NCI-H128 (cell line): ENCODE data around the gene MYO1G.
A peak's percentile ranks its signal among the peaks of the same experiment; 100 is the strongest.
"Not testable (repeated sequence)": the region's sequence is repeated elsewhere in the genome, so short reads cannot be mapped to it uniquely, and the experiment has no call there.

Experiments used
- DNase-seq: peaks from one replicate; lab custom pipeline; 2025; ENCODE audit not compliant: unreplicated experiment; lab: John Stamatoyannopoulos, UW

Gene MYO1G

DNA sequence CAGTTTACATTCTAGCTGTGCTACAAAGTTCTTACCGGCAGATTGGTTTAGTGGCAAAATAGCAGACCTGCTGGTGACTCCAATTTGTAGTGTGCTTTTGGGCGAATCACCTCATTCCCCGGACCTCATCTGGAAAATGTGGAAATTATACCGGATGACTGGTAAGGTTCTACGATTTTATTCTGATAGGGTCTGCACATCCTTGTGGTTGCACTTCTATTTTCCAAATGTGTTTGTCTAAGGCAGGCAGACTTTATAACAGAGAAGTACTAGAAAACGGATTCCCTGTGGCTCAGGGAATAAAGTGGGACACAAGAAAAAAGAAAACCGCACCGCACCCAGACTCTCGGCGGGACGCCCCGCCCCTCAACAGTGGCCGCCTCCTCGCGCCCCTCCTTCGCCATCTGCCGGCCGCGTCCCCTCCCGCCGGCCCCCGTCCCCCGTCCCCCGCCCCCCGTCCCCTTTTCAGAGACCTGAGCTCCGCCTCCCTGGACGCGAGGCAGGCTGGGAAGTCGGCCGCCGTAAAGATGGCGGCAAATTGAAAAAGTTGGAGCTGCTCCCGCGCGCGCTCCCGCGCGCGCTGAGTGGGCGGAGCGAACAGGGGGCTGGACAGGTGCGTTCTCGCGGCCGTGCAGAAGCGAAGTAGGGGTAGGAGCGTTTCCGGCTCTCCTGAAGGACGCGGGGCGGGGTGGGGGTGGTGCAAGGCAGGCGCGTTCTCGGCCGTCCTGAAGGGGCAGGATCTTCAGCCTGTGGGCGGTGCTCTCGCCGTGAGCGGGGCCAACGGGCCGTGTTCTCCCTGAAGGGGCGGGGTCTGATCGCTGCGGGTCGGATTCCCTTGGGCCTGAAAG is 20.7 kb upstream of the MYO1G start:
- peak; percentile 100 for DNase-seq

DNA sequence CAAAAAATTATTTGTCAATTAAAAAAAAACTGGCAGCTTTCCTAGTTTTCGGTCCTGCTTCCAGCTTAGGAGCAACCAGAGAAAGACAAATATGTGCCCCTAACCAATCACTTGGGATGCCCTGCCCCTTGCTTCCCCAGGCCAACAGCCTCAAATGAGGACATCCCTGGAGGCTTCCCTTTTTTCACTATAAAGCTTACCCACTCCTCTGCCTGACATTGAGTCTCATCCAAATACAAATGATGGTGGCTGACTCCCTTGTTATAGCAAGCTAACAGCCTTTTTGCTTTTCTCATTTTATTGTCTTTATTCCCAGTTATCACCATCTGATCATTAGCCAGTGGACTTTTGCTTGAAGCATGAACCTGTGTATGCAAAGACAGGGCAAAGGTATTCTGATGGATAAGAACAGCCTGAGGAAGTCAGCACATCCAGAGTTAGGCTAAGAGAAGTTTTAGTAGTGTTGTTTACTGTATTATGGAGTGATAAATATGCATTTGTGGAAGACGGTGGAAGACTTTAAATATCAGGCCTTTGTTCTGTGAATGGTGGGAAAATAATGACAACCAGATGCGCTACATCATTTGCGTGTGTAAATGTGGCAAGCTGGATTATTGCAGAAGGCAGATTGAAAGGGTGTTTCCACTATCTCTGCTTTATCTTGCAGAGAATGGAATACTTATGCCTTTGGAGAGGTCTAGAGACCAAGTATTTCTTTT is 19.5 kb upstream of the MYO1G start:
- DNase-seq, result no peak

DNA sequence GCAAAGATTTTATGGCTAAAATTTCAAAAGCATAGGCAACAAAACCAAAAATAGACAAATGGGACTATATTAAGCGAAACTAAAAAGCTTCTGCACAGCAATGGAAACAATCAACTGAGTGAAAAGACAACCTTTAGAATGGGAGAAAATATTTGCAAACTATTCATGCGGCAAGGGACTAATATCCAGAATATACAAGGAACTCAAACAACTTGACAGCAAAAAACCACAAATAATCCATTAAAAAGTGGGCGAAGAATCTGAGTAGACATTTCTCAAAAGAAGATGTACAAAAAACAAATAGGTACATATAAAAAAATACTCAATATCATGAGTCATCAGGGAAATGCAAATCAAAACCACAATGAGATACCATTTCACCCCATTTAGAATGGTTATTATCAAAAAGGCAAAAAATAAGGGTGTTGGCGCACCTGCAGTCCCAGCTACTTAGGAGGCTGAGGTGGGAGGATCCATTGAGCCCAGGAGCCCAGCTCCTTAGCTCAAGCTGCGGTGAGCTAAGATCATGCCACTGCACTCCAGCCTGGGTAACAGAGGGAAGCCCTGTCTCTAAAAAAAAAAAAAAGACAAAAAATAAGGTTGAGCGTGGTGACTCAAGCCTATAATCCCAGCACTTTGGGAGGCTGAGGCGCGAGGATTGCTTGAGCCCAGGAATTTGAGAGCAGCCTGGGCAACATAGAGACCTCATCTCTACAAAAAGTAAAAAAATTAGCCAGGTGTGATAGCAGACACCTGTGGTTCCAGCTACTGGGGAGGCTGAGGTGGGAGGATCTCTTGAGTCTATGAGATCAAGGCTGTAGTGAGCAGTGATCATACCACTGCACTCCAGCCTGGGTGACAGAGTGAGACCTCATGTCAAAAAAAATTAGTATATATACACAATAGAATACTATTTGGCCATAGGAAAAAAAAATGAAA is 17.0 kb upstream of the MYO1G start:
- DNase-seq, result no peak

DNA sequence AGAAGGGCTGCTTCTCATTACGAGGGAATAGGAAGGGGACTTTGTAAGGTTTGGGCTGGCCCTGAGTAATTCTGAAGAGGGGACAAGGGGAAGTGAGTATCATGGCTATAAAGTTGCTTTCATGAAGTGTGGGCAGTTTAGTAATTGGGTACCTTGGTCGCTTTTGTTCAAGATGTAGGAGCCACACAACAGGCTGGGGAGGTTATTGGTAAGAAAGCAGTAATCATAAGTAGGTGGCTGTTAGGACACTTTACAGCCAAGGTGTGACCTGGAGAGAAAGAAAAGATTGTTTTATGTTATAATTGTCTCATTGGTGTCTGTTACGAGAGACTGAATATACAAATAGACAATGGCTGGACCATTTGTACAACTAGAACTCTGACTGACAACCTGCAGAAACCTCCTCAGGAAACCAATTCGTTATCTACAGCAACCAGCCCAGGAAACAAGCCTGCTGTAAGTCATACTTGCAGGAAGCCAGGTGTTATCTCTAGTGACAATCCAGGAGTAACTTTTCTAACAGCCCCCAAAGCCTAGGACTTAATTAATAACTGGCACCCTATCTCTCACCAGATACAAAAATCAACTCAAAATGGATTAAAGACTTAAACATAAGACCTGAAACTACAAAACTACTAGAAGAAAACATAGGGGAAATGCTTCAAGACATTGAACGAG is 16.2 kb upstream of the MYO1G start:
- no peak for DNase-seq

DNA sequence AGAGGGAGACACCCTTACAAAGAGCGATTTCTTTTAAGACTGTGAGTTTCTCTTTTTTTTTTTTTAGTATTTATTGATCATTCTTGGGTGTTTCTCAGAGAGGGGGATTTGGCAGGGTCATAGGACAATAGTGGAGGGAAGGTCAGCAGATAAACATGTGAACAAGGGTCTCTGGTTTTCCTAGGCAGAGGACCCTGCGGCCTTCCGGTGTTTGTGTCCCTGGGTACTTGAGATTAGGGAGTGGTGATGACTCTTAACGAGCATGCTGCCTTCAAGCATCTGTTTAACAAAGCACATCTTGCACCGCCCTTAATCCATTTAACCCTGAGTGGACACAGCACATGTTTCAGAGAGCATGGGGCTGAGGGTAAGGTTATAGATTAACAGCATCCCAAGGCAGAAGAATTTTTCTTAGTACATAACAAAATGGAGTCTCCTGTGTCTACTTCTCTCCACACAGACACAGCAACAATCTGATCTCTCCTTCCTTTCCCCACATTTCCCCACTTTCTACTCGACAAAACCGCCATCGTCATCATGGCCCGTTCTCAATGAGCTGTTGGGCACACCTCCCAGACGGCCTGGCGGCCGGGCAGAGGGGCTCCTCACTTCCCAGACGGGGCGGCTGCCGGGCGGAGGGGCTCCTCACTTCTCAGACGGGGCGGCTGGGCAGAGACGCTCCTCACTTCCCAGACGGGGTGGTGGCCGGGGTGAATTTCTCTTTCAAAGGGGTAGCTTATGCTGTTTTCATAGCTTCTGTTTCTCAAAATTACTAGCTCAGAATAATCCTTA is 13.4 kb upstream of the MYO1G start:
- not testable (repeated sequence) for DNase-seq

DNA sequence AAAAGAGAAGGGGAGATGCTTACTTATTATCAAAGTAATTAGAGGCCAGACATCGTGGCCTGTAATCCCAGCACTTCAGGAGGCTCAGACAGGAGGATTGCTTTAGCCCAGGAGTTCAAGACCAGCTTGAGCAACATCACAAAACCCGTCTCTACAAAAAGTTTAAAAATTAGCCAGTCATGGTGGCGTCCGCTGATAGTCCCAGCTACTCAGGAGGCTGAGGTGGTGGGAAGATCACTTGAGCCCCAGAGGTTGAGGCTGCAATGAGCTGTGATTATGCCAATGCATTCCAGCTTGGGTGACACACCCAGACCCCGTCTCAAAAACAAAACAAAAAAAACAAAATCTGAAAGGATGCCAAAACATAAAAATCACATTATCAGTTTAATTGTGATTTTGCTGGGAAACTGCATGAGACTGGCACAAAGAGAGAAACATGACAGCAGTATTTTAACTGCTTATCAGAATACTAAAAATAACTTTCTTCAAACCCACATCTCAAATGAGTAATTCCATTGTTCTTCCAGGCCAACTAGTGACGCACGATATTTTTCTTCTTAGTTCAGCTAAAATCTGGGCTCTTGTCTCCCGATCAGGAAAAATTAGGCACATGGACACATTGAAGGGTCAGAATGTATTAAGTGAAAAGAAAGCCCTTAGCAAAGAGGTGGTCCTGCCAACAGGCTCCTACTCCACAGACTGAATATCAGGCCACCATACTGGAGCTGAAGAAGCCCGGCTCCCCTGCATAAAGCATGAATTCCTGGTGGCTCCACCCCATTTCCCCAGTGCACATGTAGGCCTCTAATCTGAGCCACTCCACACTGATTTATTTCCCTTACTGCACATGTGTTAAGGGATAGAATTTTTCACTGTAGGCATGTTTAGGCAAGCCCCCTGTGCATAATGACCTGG is 11.6 kb upstream of the MYO1G start:
- no peak for DNase-seq

DNA sequence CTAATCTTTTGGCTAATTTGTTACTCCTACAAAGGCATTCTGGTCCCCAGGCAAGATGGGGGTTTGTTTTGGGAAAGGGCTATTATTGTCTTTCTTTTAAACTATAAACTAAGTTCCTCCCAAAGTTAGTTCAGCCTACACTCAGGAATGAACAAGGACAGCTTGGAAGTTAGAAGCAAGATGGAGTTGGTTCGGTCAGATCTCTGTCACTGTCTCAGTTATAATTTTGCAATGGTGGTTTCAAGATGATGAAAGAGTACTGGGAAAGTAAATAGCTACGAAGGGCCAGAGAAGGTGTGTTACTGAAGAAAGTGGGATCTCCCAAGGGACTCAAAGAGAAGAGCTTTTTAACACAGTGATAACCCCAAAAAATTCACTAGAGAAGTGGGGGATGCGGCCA is 10.3 kb upstream of the MYO1G start:
- DNase-seq, result no peak

DNA sequence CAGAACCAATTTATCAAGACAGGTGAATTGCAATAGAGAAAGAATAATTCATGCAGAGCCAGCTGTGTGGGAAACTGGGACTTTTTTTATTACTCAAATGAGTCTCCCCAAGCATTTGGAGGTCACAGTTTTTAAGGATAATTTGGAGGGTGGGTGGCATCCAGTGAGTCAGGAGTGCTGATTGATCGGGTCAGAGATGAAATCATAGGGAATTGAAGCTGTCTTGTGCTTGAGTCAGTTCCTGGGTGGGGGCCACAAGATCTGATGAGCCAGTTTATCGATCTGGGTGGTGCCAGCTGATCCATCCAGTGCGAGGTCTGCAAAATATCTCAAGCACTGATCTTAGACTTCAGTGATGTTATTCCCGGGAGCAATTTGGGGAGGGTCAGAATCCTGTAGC is 9.9 kb upstream of the MYO1G start:
- DNase-seq, result no peak

DNA sequence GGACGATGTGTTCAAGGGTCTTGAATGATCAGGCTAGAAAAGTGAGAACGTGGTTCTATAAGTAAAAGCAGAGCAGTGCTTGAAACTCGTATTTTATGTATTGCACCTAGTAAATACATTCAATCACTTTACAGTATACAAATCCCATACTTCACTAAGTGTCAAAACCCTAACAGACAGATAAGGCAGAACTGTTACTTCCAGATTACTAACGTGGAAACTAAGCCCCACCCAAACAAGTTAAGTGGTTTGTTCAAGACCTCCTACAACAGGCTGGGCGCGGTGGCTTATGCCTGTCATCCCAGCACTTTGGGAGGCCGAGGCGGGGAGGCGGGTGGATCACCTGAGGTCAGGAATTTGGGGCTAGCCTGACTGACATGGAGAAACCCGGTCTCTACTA is 9.2 kb upstream of the MYO1G start:
- DNase-seq, result no peak

DNA sequence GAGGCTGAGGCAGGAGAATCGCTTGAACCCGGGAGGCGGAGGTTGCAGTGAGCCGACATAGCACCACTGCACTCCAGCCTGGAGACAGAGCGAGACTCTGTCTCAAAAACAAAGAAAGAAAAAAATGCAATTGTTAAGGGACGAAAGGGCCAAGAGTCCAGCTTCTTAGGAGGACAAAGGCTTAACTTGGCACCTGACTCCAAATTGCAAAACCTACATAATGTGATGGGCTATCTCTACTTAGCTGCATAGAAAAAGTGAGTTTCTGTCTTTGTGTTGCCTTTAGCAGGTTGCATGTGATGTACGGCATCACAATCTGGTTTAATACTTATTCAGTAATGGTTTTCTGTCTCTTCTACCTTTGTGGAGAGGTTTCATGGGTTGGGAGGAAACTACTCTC is 8.6 kb upstream of the MYO1G start:
- DNase-seq, result no peak

DNA sequence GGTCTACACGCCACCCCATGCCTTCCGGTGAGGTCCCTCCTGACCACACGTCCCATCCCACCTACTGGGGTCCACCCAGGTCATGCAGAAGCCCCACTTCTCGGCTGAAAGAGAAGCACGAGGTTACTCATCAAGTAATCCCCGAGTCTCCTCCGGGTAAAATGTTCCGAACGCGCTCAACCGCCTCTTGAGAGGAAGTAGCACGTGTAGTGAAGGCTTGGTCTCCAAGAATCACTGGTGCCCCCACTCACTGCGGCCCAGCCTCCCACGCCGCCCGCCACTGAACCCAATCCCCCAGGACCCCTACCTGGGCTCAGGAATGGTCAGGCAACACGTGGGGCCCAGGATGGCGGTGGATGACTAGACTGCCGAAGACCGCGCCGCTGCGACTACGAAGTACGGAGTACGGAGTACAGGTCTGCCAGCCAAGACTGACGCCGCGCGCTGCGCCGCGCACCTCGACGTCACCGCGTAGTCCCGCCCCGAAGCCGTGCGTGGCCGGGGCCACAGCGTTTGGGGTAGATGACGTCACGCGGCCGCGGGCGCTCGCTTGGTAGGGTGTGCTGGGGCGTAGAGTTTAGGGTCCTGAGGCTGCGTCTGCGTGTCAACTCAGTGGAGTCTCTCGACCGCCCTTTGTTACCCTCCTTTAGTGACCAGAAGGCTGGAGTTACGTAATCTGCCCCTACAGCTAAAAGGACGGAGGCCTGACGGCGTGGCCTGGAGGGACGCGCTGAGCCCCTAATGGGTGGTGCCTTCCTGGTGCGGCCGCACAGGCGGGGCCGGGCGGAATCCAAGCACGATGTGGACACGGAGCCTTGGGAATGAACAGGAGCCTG is 7.6 kb upstream of the MYO1G start:
- DNase-seq, result peak; percentile 89

DNA sequence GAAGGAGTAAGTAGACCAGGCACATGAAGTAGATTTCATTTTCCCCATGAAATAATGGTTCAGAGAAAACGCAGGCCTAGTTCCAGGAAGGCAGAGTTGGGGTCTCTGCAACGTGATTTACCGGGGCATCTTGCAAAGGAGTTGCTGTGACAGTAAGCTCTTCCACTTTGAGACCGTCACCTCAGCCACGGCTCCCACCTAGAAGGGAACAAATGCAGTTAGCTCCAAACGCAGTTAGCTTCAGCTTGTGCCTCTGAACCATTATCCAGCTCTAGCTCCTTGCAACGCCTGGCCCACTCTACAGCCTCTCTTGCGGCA is 7.0 kb upstream of the MYO1G start:
- DNase-seq, result no peak

DNA sequence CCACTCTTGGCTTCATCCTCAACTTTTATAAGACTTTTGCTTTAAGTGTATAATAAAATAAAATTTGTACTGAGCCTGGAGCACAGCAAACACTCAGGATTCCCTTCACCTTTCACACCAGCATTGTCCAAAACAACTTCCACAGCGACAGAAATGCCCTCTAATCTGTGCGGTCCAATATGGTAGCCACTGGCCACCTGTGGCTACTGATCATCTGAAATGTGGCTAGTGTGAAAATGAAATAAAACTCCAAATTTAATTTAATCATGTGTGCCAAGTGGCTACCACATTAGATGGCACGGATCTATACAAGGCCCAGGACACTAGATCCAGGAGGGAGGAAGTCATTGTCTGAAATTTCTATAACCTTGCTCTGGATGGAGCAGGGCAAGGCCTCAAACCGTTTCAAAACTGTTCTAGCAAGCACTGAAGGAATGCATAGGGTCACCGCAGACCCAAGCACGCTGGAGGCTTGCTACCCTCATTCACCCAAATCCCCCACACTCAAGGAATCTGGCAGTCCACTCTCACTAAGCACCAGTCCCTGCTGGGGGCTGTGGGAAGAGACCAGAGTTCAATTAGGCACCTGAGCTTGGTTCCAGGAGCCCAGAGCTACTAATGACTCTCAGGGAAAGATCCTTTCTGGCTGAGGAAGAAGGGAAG is 6.3 kb upstream of the MYO1G start:
- no peak for DNase-seq

DNA sequence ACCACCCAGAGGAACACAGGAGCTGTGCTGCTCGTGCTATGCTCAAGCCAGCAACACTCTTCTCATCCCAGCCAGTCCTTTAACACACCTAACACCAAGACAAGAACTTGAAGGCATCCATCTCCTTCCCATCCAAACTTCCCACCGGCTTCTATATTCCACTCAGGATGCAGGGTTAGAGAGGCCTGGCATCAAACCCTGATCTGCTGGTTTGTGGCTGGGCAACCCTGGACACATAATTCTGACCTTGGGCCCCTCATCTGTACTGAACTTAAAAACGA is 5.6 kb upstream of the MYO1G start:
- no peak for DNase-seq

DNA sequence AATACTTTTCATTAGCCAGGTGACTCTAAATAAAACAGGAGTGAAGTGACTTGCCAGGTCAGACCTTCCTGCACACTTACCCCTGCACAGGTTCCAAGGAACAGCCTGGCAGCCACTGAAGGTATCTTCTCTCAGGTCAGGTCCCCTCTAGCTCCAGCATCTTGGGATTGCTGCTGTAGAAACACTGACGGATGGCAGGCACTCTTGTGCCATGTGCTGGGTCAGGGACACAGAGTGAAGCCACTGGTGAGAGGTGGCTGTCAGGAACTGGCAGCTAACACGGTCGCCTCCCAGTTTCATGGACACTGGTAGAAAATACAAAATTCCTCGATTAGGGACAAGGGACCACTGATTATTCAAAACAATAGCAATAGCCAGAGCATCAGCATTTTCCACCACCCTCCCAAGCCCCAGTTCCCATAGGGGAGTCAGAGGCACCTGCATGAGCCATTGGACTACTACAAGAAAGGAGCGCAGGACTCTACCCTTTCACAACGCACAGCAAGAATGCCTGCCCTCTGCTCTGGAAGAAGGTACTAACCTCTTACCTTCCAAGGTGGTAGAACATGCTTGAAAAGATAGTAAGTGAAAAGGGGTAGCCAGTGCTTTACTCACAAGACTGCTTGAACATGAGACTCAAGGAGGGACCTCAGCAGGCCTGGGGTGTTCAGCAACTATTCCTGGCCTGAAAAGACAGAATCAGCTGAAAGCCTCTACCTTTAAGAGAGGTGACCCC is 5.1 kb upstream of the MYO1G start:
- no peak for DNase-seq

DNA sequence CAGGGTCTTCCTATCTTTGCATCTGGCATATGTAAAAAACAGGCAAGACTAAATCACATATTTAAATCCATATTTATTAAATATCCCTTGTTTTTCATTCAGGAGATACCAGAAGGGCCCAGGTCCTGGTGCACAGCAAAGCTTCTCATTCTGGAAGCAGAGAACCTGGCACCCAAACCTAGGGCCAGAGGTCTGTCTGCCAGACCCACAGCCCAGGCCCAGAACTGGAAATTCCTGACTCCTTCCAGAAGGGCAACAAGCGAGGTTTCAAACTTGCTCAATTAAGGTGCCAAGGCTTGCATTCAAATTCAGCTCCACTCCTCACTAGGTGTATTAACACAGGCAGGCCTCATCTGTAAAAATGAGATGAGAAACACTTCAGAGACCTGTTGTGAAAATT is 4.2 kb upstream of the MYO1G start:
- no peak for DNase-seq

DNA sequence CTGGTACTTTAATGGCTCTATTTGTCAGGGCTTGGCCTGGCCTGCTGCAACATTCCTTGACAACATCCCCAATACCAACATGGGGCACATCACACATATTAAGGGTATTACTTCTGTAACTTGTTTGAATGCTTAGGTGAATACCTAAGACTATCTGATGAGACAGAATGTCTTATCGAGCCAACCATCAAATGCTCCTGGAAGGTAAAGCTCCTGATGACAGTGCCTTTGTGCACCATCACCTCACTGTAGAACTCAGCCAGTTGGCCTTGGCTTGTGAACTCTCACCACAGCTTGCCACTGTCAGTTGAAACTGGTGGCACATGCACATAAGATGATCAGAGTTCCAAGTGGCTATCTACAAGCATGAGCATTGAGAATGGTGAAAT is 3.7 kb upstream of the MYO1G start:
- no peak for DNase-seq
